ENCODE data around the gene DMXL2.

DNA sequence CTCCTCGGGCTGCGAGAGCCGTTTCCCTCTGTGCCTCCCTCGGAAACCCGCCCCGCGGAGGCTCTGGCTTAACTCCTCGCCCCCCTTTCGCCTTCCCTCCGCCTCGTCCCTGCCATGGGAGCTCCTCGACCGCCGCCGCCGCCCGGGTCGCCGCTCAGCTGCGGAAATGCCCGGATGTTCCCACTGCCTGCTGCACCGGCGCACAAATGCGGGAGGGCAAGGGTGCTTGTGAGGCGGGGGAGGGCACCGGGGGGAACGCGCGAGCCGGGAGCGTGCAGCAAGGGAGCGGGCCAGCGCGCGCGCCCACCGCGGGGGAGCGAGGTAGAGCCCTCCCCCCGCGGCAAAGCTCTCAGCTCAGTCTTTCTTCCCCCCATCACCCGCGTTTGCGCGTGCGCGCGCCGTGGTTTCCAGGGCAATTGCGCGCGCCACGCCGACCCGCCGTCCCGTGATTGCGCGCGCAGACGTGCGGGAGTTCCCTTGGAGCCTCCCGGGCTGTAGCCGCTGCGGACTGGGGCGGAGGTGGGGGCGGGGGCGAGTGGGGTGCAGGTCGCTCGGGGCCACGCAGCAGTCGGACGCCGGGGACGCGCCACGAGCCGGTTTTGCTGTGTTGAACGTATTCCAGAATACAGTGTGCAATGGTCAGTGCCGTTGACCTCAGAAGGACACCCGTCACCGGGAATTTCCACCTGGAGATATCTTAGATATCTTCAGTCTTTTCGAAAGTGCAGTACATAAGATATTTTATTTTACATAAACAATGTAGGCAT is at the start of gene DMXL2:
- TF ChIP-seq, protein P1, sequence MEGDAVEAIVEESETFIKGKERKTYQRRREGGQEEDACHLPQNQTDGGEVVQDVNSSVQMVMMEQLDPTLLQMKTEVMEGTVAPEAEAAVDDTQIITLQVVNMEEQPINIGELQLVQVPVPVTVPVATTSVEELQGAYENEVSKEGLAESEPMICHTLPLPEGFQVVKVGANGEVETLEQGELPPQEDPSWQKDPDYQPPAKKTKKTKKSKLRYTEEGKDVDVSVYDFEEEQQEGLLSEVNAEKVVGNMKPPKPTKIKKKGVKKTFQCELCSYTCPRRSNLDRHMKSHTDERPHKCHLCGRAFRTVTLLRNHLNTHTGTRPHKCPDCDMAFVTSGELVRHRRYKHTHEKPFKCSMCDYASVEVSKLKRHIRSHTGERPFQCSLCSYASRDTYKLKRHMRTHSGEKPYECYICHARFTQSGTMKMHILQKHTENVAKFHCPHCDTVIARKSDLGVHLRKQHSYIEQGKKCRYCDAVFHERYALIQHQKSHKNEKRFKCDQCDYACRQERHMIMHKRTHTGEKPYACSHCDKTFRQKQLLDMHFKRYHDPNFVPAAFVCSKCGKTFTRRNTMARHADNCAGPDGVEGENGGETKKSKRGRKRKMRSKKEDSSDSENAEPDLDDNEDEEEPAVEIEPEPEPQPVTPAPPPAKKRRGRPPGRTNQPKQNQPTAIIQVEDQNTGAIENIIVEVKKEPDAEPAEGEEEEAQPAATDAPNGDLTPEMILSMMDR (conservative IDR thresholded peaks at IDR 0.05), result no peak
- no peak for TF ChIP-seq EZH2 (IDR thresholded peaks at IDR 0.05; ENCODE audit: low read depth)
